HepG2 (cell line): ENCODE data around the gene CCL27. TPM values are rescaled to one million over a fixed set of nuclear protein-coding genes. Genes with fewer than 3 reads are reported as not detected.
A peak's percentile ranks its signal among the peaks of the same experiment; 100 is the strongest.

ENCODE experiments used
- ARID3A ChIP-seq: IDR thresholded peaks from 2 replicates; pipeline ENCODE4 v1.6.1; 2012; ENCODE audit warnings: low read depth, low read length, improper control_type of control experiment
- EHMT2 ChIP-seq: fragments of 200-600 bp; sonication (generic); IDR thresholded peaks from 2 replicates; pipeline ENCODE4 v1.7.0; 2017; ENCODE audit warnings: antibody characterized with exemption, low read depth, low read length, borderline replicate concordance
- HBP1 ChIP-seq: IDR thresholded peaks from 2 replicates; pipeline ENCODE4 v1.6.1; 2016; ENCODE audit warnings: low read depth, control low read depth
- HOXA3 ChIP-seq: sonication (generic); formaldehyde crosslinking; IDR thresholded peaks from 2 replicates; pipeline ENCODE4 v1.5.0; 2020; ENCODE audit warnings: missing genetic modification reagents
- KDM2A ChIP-seq: sonication (generic); formaldehyde crosslinking; IDR thresholded peaks from 2 replicates; pipeline ENCODE4 v1.4.0; 2020; ENCODE audit warnings: low read depth, missing genetic modification reagents, borderline replicate concordance
- LCORL ChIP-seq, 2 experiments: fragments of 450-650 bp in 1 of 2; sonication (generic) in 1 of 2; formaldehyde crosslinking in 1 of 2; IDR thresholded peaks; 2 replicates each; pipeline versions ENCODE4 v1.5.0 to v1.6.1; 2017 to 2020; ENCODE audit warnings: antibody characterized with exemption in 1 of 2, missing genetic modification reagents in 1 of 2
- PHF8 ChIP-seq: sonication (generic); formaldehyde crosslinking; IDR thresholded peaks from 2 replicates; pipeline ENCODE4 v1.5.0; 2020; ENCODE audit warnings: missing genetic modification reagents
- PITX1 ChIP-seq: sonication (generic); formaldehyde crosslinking; IDR thresholded peaks from 2 replicates; pipeline ENCODE4 v1.5.1; 2020; ENCODE audit warnings: mild to moderate bottlenecking, missing genetic modification reagents
- RERE ChIP-seq: IDR thresholded peaks from 2 replicates; pipeline ENCODE4 v1.6.1; 2016; ENCODE audit warnings: low read depth, missing genetic modification reagents, missing compliant biosample characterization
- SCMH1 ChIP-seq: sonication (generic); formaldehyde crosslinking; IDR thresholded peaks from 2 replicates; pipeline ENCODE4 v1.9.0; 2021; ENCODE audit warnings: missing genetic modification reagents, mild to moderate bottlenecking, borderline replicate concordance
- STAT6 ChIP-seq: sonication (generic); formaldehyde crosslinking; IDR thresholded peaks from 2 replicates; pipeline ENCODE4 v1.4.0; 2020; ENCODE audit warnings: missing genetic modification reagents, mild to moderate bottlenecking, borderline replicate concordance
- ZBTB39 ChIP-seq: sonication (generic); formaldehyde crosslinking; IDR thresholded peaks from 2 replicates; pipeline ENCODE4 v1.5.0; 2020; ENCODE audit warnings: missing genetic modification reagents
- ZKSCAN1 ChIP-seq: fragments of 150-350 bp; IDR thresholded peaks from 2 replicates; pipeline ENCODE4 v1.6.1; 2014; ENCODE audit warnings: low read length
- ZNF543 ChIP-seq: sonication (generic); formaldehyde crosslinking; IDR thresholded peaks from 2 replicates; pipeline ENCODE4 v1.4.0; 2020; ENCODE audit warnings: mild to moderate bottlenecking, missing genetic modification reagents
- polyA plus RNA-seq, 8 experiments: library from polyadenylated mRNA; depleted of rRNA in 3 of 8; stranded (reverse) in 7 of 8; unstranded in 1 of 8; fragments of >200 nt; fragmentation: Illumina TruSeq in 4 of 8; extraction: Trizol in 4 of 8; gene quantifications; 2 replicates each; pipeline versions ENCODE4 v1.2.1 to v1.2.3, GENCODE V29; 2011 to 2016; ENCODE audit warnings: low read depth in 4 of 8, missing spikeins in 1 of 8, mixed read lengths in 1 of 8; ENCODE audit not compliant: insufficient read depth in 1 of 8
- total RNA-seq, 5 experiments: library from RNA; depleted of rRNA; stranded (reverse); fragments of >200 nt; fragmentation: Illumina TruSeq; extraction: Trizol; gene quantifications; 2 replicates each; pipeline ENCODE4 v1.2.3, GENCODE V29; 2016; ENCODE audit warnings: low read depth in 1 of 5

The CCL27 gene
- total and polyA plus RNA-seq, 2 of the 13 experiments (the other 11 are each of a cell fraction or from before 2014, with no cell fraction given), result not detected

- TF ChIP-seq RERE (CRISPR knock-in tag) (no peak), KDM2A (CRISPR knock-in tag) (peak; percentile 48), ZKSCAN1 (no peak), ZBTB39 (CRISPR knock-in tag) (no peak), ARID3A (no peak), HOXA3 (CRISPR knock-in tag) (no peak), PHF8 (CRISPR knock-in tag) (no peak), LCORL (IDR thresholded peaks at IDR 0.05) (no peak), LCORL (CRISPR knock-in tag; IDR thresholded peaks at IDR 0.05) (no peak), SCMH1 (CRISPR knock-in tag) (no peak), PITX1 (CRISPR knock-in tag) (no peak), EHMT2 (no peak), HBP1 (CRISPR knock-in tag) (no peak), ZNF543 (CRISPR knock-in tag) (no peak), STAT6 (no peak)
These were observed 28.5 kb downstream of the CCL27 start (continued) for GRCh38 chr9:34633851-34634550.
